AG04450 (cell line): ENCODE data around the gene MED27. TPM values are rescaled to one million over a fixed set of nuclear protein-coding genes. Genes with fewer than 3 reads are reported as not detected.
A peak's percentile ranks its signal among the peaks of the same experiment; 100 is the strongest.

Source experiments
- CTCF ChIA-PET: fragments of 300-600, 350-600 bp; formaldehyde crosslinking; extraction: SDS; loops from one replicate; lab custom pipeline; 2022; ENCODE audit warnings: antibody characterized with exemption, inconsistent platforms; lab: Charles Lee
- POLR2A ChIA-PET: fragments of 350-600 bp; formaldehyde crosslinking; extraction: SDS; loops from one replicate; lab custom pipeline; 2021; ENCODE audit warnings: antibody characterized with exemption, inconsistent platforms; lab: Yijun Ruan, JAX
- DNase-seq: peaks from one replicate; pipeline ENCODE4 v3.0.0-alpha.2; 2011; ENCODE audit warnings: low read depth, low spot score
- H3K27ac ChIP-seq: one replicate; pipeline ENCODE4 v1.5.1; 2012; ENCODE audit warnings: low read depth, low read length, control low read depth
- H3K27me3 ChIP-seq: one replicate; pipeline ENCODE4 v1.6.0; 2012; ENCODE audit warnings: low read length; ENCODE audit not compliant: control insufficient read depth, insufficient read depth
- H3K4me3 ChIP-seq: 2 replicates; pipeline ENCODE4 v1.5.1; 2011; ENCODE audit warnings: mild to moderate bottlenecking, low read depth, low read length, control low read depth
- H3K9me3 ChIP-seq: 2 replicates; pipeline ENCODE4 v1.5.1; 2012; ENCODE audit warnings: low read length; ENCODE audit not compliant: control insufficient read depth, insufficient read depth
- CTCF ChIP-seq: IDR thresholded peaks from 2 replicates; pipeline ENCODE4 v1.5.1; 2011; ENCODE audit warnings: low read depth, low read length, control low read depth, inconsistent platforms
- polyA plus RNA-seq: library from polyadenylated mRNA; depleted of rRNA; stranded (reverse); fragments of >200 nt; gene quantifications from 2 replicates; pipeline ENCODE4 v1.2.3, GENCODE V29; 2011

MED27 gene
- polyA plus RNA-seq, 1 experiment = 36.6 TPM

- no peak for DNase-seq
- H3K4me3 ChIP-seq = no peak overlapping the region
Observed at GRCh38 chr9:132041798-132042197, 37.9 kb downstream of the MED27 start.

GRCh38 chr9:132040808-132041207, 38.9 kb downstream of the MED27 start:
- Histone ChIP-seq H3K27me3 (no peaks in the 10 kb centered on the region), H3K4me3 (no peak overlapping the region), H3K9me3 (no peaks in the 10 kb centered on the region), H3K27ac (peak overlapping the region; percentile 23)
- POLR2A ChIA-PET = no interaction called here
- TF ChIP-seq CTCF = no peak
- CTCF ChIA-PET = no interaction called here
- no peak for DNase-seq

More at GRCh38 chr9:132041798-132042197, 37.9 kb downstream of the MED27 start:
- Histone ChIP-seq H3K27ac (peak overlapping the region; percentile 85), H3K27me3 (no peaks in the 10 kb centered on the region), H3K9me3 (no peaks in the 10 kb centered on the region)
- CTCF ChIA-PET = interaction anchor here (1.3 kb wide), 1 partner anchor 195 kb away, joined by 3 read pairs; no protein-coding TSS in a partner anchor
- POLR2A ChIA-PET = no interaction called here
- no peak for TF ChIP-seq CTCF

GRCh38 chr9:132040246-132040645, 39.4 kb downstream of the MED27 start:
- ChIA-PET CTCF (no interaction called here), POLR2A (no interaction called here)
- H3K27ac ChIP-seq = no peak overlapping the region
- no peak for DNase-seq
- H3K9me3 ChIP-seq = no peaks in the 10 kb centered on the region
- no peak for TF ChIP-seq CTCF
- H3K27me3 ChIP-seq = no peaks in the 10 kb centered on the region
- H3K4me3 ChIP-seq = no peak overlapping the region

- TF ChIP-seq CTCF = no peak
- POLR2A ChIA-PET = no interaction called here
- Histone ChIP-seq H3K27me3 (no peaks in the 10 kb centered on the region), H3K4me3 (no peak overlapping the region), H3K9me3 (no peaks in the 10 kb centered on the region), H3K27ac (no peak overlapping the region)
- no peak for DNase-seq
- CTCF ChIA-PET = no interaction called here
Observed at GRCh38 chr9:132039284-132039683, 40.4 kb downstream of the MED27 start.

- no peak for DNase-seq
- H3K27me3 ChIP-seq = no peaks in the 10 kb centered on the region
- H3K4me3 ChIP-seq = no peak overlapping the region
- H3K27ac ChIP-seq = no peak overlapping the region
- ChIA-PET POLR2A (no interaction called here), CTCF (no interaction called here)
- H3K9me3 ChIP-seq = no peaks in the 10 kb centered on the region
- TF ChIP-seq CTCF = no peak
Observed at GRCh38 chr9:132037458-132037857, 42.2 kb downstream of the MED27 start.
